ENCODE data around the gene GRK5.

GRK5 gene

GRCh38 chr10:119383174-119383856 is 175.9 kb downstream of the GRK5 start:
- Mint-ChIP-seq H3K4me1 (peaks cover 24% of the 10 kb centered on the region), H3K4me3 (no peak overlapping the region), H3K27ac (no peak overlapping the region), H3K36me3 (ENCODE audit: low read depth) (peaks cover 18% of the 10 kb centered on the region), H3K9me3 (no peaks in the 10 kb centered on the region), H3K27me3 (ENCODE audit: low read depth) (peaks cover 12% of the 10 kb centered on the region)
- TF ChIP-seq CTCF (IDR thresholded peaks at IDR 0.05; ENCODE audit: unreplicated experiment in 3 of 3) = no peak

- TF ChIP-seq CTCF (IDR thresholded peaks at IDR 0.05; ENCODE audit: unreplicated experiment in 3 of 3) = no peak
- no peak overlapping the region for H3K4me3 Mint-ChIP-seq
- H3K27ac Mint-ChIP-seq = no peak overlapping the region
- H3K9me3 Mint-ChIP-seq = no peaks in the 10 kb centered on the region
- H3K4me1 Mint-ChIP-seq = peaks cover 16% of the 10 kb centered on the region
- H3K36me3 Mint-ChIP-seq (ENCODE audit: low read depth) = peaks cover 18% of the 10 kb centered on the region
- H3K27me3 Mint-ChIP-seq (ENCODE audit: low read depth) = peaks cover 12% of the 10 kb centered on the region
Measured at GRCh38 chr10:119384127-119384526, 176.8 kb downstream of the GRK5 start.

GRCh38 chr10:119386666-119387065 is 179.3 kb downstream of the GRK5 start:
- Mint-ChIP-seq H3K4me1 (peaks cover 12% of the 10 kb centered on the region), H3K27ac (no peak overlapping the region), H3K27me3 (ENCODE audit: low read depth) (peaks cover 16% of the 10 kb centered on the region), H3K36me3 (ENCODE audit: low read depth) (peaks cover 18% of the 10 kb centered on the region), H3K4me3 (no peak overlapping the region), H3K9me3 (no peaks in the 10 kb centered on the region)
- no peak for TF ChIP-seq CTCF (IDR thresholded peaks at IDR 0.05; ENCODE audit: unreplicated experiment in 3 of 3)

- H3K4me3 Mint-ChIP-seq = no peak overlapping the region
- no peak for TF ChIP-seq CTCF (IDR thresholded peaks at IDR 0.05; ENCODE audit: unreplicated experiment in 3 of 3)
- no peak overlapping the region for H3K27ac Mint-ChIP-seq
- H3K9me3 Mint-ChIP-seq = no peaks in the 10 kb centered on the region
- H3K27me3 Mint-ChIP-seq (ENCODE audit: low read depth) = peaks cover 8% of the 10 kb centered on the region
- H3K4me1 Mint-ChIP-seq = peaks cover 24% of the 10 kb centered on the region
- H3K36me3 Mint-ChIP-seq (ENCODE audit: low read depth) = peaks cover 12% of the 10 kb centered on the region
Measured at GRCh38 chr10:119388849-119389345, 181.5 kb downstream of the GRK5 start.

GRCh38 chr10:119391440-119392251 is 184.3 kb downstream of the GRK5 start:
- H3K36me3 Mint-ChIP-seq (ENCODE audit: low read depth) = peaks cover under 1% of the 10 kb centered on the region
- no peak overlapping the region for H3K4me3 Mint-ChIP-seq
- H3K9me3 Mint-ChIP-seq = no peaks in the 10 kb centered on the region
- TF ChIP-seq CTCF (IDR thresholded peaks at IDR 0.05; ENCODE audit: unreplicated experiment in 3 of 3) = no peak
- H3K27ac Mint-ChIP-seq = peak overlapping the region; percentile 32 to 89 (median 63)
- peaks cover 4% of the 10 kb centered on the region for H3K27me3 Mint-ChIP-seq (ENCODE audit: low read depth)
- peaks cover 45% of the 10 kb centered on the region for H3K4me1 Mint-ChIP-seq
